GM12878 (cell line): ENCODE measurements around the gene CDCP1. TPM values are rescaled to one million over a fixed set of nuclear protein-coding genes. Genes with fewer than 3 reads are reported as not detected.
"Not testable (repeated sequence)": the region's sequence is repeated elsewhere in the genome, so short reads cannot be mapped to it uniquely, and the experiment has no call there.

ENCODE experiments used
- ATAC-seq: fragments of 200-7000 bp; cut with Tn5 transposase; 3 replicates; pipeline ENCODE4 v1.9.1; 2020; ENCODE audit warnings: mild to moderate bottlenecking, moderate library complexity
- BruUV-seq: library from RNA; stranded (reverse); fragments of 400-500 nt; replicated peaks from 2 replicates; lab custom pipeline; 2021; lab: Mats Ljungman, UMichigan
- CTCF ChIA-PET: fragments of 300-600 bp; sonication (Branson Sonifier 250); formaldehyde crosslinking; extraction: SDS; loops from one replicate; lab custom pipeline; 2021; ENCODE audit warnings: inconsistent platforms; lab: Yijun Ruan, JAX
- POLR2A ChIA-PET: fragments of 350-600 bp; formaldehyde crosslinking; extraction: SDS; loops from one replicate; lab custom pipeline; 2021; ENCODE audit warnings: inconsistent platforms; lab: Charles Lee
- RAD21 ChIA-PET: fragments of 300-600 bp; sonication (Branson Sonifier 250); formaldehyde crosslinking; loops from one replicate; lab custom pipeline; 2023; ENCODE audit warnings: antibody characterized with exemption; ENCODE audit not compliant: unreplicated experiment; lab: Charles Lee
- SMC1A ChIA-PET: fragments of 300-600 bp; sonication (Branson Sonifier 250); formaldehyde crosslinking; loops from one replicate; lab custom pipeline; 2023; ENCODE audit not compliant: unreplicated experiment, uncharacterized antibody; lab: Charles Lee
- DNase-seq: peaks from one replicate; pipeline ENCODE4 v3.0.0-alpha.2; 2011; ENCODE audit warnings: low read depth, low spot score
- FAIRE-seq: peaks from 3 replicates; lab custom pipeline; 2011; peaks lifted over from hg19 to GRCh38; lab: Jason Lieb, UNC
- H2AFZ ChIP-seq: 2 replicates; pipeline ENCODE4 v1.6.0; 2011; ENCODE audit warnings: low read depth, low read length, control low read depth; ENCODE audit not compliant: control insufficient read depth
- H3K27ac ChIP-seq: 2 replicates; pipeline ENCODE4 v1.5.1; 2011; ENCODE audit warnings: control low read depth; ENCODE audit not compliant: control insufficient read depth, insufficient read depth
- H3K27me3 ChIP-seq, 2 experiments: replicated peaks in 1 of 2; 2 replicates each; pipeline versions ENCODE4 v1.6.0 to v1.6.1; 2011; ENCODE audit warnings: low read length in 1 of 2; ENCODE audit not compliant: control insufficient read depth in 2 of 2, insufficient read depth in 2 of 2
- H3K36me3 ChIP-seq, 2 experiments: 2 replicates each; pipeline ENCODE4 v1.5.1; 2011; ENCODE audit warnings: low read length in 1 of 2; ENCODE audit not compliant: control insufficient read depth in 2 of 2, insufficient read depth in 2 of 2
- H3K4me1 ChIP-seq: 2 replicates; pipeline ENCODE4 v1.6.1; 2011; ENCODE audit warnings: mild to moderate bottlenecking, low read length, moderate library complexity, mixed read lengths; ENCODE audit not compliant: control insufficient read depth, insufficient read depth
- H3K4me2 ChIP-seq: 2 replicates; pipeline ENCODE4 v1.6.0; 2011; ENCODE audit warnings: control low read depth; ENCODE audit not compliant: control insufficient read depth, insufficient read depth
- H3K4me3 ChIP-seq: fragments of 200-600 bp; sonication (generic); 2 replicates; pipeline ENCODE4 v1.5.1; 2016
- H3K79me2 ChIP-seq: 2 replicates; pipeline ENCODE4 v1.6.0; 2011; ENCODE audit warnings: low read length; ENCODE audit not compliant: control insufficient read depth, insufficient read depth
- H3K9ac ChIP-seq: 2 replicates; pipeline ENCODE4 v1.8.0; 2011; ENCODE audit warnings: low read length, control low read depth, mixed read lengths; ENCODE audit not compliant: control insufficient read depth, insufficient read depth
- H3K9me3 ChIP-seq: replicated peaks from 3 replicates; pipeline ENCODE4 v1.5.1; 2011; ENCODE audit warnings: mild to moderate bottlenecking, low read length; ENCODE audit not compliant: control insufficient read depth, insufficient read depth
- H4K20me1 ChIP-seq: 2 replicates; pipeline ENCODE4 v1.6.0; 2011; ENCODE audit not compliant: control insufficient read depth, insufficient read depth
- ZNF274 ChIP-seq: IDR thresholded peaks from one replicate; pipeline ENCODE4 v1.8.0; 2011; ENCODE audit not compliant: insufficient read length, insufficient read depth
- ZNF687 ChIP-seq: fragments of 450-650 bp; IDR thresholded peaks from 2 replicates; pipeline ENCODE4 v1.6.1; 2017; ENCODE audit warnings: mild to moderate bottlenecking, moderate library complexity
- WGBS: methylation state at CpG from one replicate; pipeline ENCODE4 v1.1.6; 2016; ENCODE audit warnings: low lambda C conversion rate; ENCODE audit not compliant: insufficient replicate concordance, insufficient coverage; ENCODE audit errors: missing lambda C conversion rate; 5-methylcytosine and 5-hydroxymethylcytosine counted together
- in situ Hi-C: fragments of 300-500 bp; cut with MboI; formaldehyde crosslinking; loops from 9 replicates; pipeline ENCODE4 v1.14.3; 2018; ENCODE audit warnings: mixed read lengths
- intact Hi-C: fragments of 100-400 bp; cut with micrococcal nuclease; formaldehyde crosslinking; loops from one replicate; pipeline ENCODE4 v1.14.2; 2022; ENCODE audit not compliant: unreplicated experiment
- polyA plus RNA-seq, 11 experiments: library from polyadenylated mRNA; depleted of rRNA in 4 of 11; unstranded in 6 of 11; stranded (reverse) in 5 of 11; fragments of >200 nt; fragmentation: Nextera tagmentation in 4 of 11; fragmentation: Illumina TruSeq in 1 of 11; extraction: Ambion mirVana in 4 of 11; extraction: Trizol in 1 of 11; gene quantifications; 1 replicate in 1 of 11; 2 replicates in 10 of 11; pipeline versions ENCODE4 v1.2.1 to v1.2.3, GENCODE V29; 2011 to 2016; ENCODE audit warnings: inconsistent platforms in 2 of 11, missing spikeins in 2 of 11, low read depth in 1 of 11
- total RNA-seq, 4 experiments: library from RNA; depleted of rRNA in 3 of 4; stranded (reverse); fragments of >200 nt in 3 of 4; fragmentation: Illumina TruSeq in 1 of 4; extraction: Trizol in 1 of 4; gene quantifications; 2 replicates each; pipeline versions ENCODE4 v1.2.1 to v1.2.3, GENCODE V29; 2013 to 2021

Gene CDCP1
- total and polyA plus RNA-seq, 10 of the 15 experiments (the other 5 are each of a cell fraction or from before 2014, with no cell fraction given) = 0.35 to 2.2 (median 0.86) TPM

GRCh38 chr3:45143673-45144671 lies 2.2 kb downstream of the CDCP1 start (continued):
- TF ChIP-seq ZNF687 = no peak
- no peak for TF ChIP-seq ZNF274

- H3K36me3 ChIP-seq, ATAC-seq, H2AFZ ChIP-seq, intact Hi-C loops, POLR2A ChIA-PET, H3K79me2 ChIP-seq, H3K27ac ChIP-seq, H3K9ac ChIP-seq, FAIRE-seq, H3K4me2 ChIP-seq, H4K20me1 ChIP-seq, BruUV-seq, H3K4me3 ChIP-seq, H3K4me1 ChIP-seq, in situ Hi-C loops, H3K27me3 ChIP-seq, H3K9me3 ChIP-seq, DNase-seq: not testable (repeated sequence)
- ChIA-PET RAD21 (interaction anchor here (0.7 to 1.0 kb wide), 2 partner anchors 17 to 99 kb away, joined by 3 to 5 read pairs; no protein-coding TSS in a partner anchor), SMC1A (interaction anchor here (0.7 to 2.7 kb wide), 7 partner anchors 10 to 100 kb away, joined by 3 to 16 read pairs (median 3); no protein-coding TSS in a partner anchor), CTCF (interaction anchor here (0.6 to 1.8 kb wide), 4 partner anchors 18 to 435 kb away, joined by 3 to 5 read pairs (median 3); no protein-coding TSS in a partner anchor)
- WGBS = 13% methylated on average over 4 of the region's 4 CpGs
Observed at GRCh38 chr3:45140770-45141155, 5.4 kb downstream of the CDCP1 start.
